GM23338 (cell line): ENCODE results near the gene IRF6. TPM values are rescaled to one million over a fixed set of nuclear protein-coding genes. Genes with fewer than 3 reads are reported as not detected.

Experiments
- ATAC-seq: fragments of 200-7000 bp; cut with Tn5 transposase; 3 replicates; pipeline ENCODE4 v1.9.1; 2020
- DNase-seq: peaks from one replicate; pipeline ENCODE4 v3.0.0-alpha.2; 2015; ENCODE audit warnings: low spot score
- H2AFZ ChIP-seq: fragments of 200-600 bp; sonication (generic); 2 replicates; pipeline ENCODE4 v1.8.0; 2016; ENCODE audit warnings: antibody characterized with exemption, mild to moderate bottlenecking, moderate library complexity
- H3F3A ChIP-seq: fragments of 200-600 bp; sonication (generic); replicated peaks from 2 replicates; pipeline ENCODE4 v1.8.0; 2017; ENCODE audit warnings: antibody characterized with exemption, mixed run types, low read depth
- H3K27ac ChIP-seq: fragments of 200-600 bp; sonication (generic); 2 replicates; pipeline ENCODE4 v1.6.1; 2016; ENCODE audit warnings: low read depth
- H3K27me3 ChIP-seq: fragments of 200-600 bp; sonication (generic); 2 replicates; pipeline ENCODE4 v1.8.0; 2016; ENCODE audit warnings: mild to moderate bottlenecking, mixed run types, moderate library complexity; ENCODE audit not compliant: insufficient read depth
- H3K36me3 ChIP-seq: fragments of 200-600 bp; sonication (generic); 2 replicates; pipeline ENCODE4 v1.8.0; 2016; ENCODE audit warnings: mild to moderate bottlenecking; ENCODE audit not compliant: insufficient read depth
- H3K4me1 ChIP-seq: fragments of 200-600 bp; sonication (generic); 2 replicates; pipeline ENCODE4 v1.8.0; 2016; ENCODE audit warnings: mild to moderate bottlenecking, moderate library complexity; ENCODE audit not compliant: insufficient read depth
- H3K4me2 ChIP-seq: fragments of 200-600 bp; sonication (generic); 2 replicates; pipeline ENCODE4 v1.7.1; 2017; ENCODE audit warnings: mixed run types
- H3K4me3 ChIP-seq: fragments of 200-600 bp; sonication (generic); 2 replicates; pipeline ENCODE4 v1.6.1; 2016; ENCODE audit warnings: mixed run types
- H3K79me2 ChIP-seq: fragments of 200-600 bp; sonication (generic); replicated peaks from 2 replicates; pipeline ENCODE4 v1.8.0; 2017; ENCODE audit warnings: mild to moderate bottlenecking; ENCODE audit not compliant: insufficient read depth
- H3K9me2 ChIP-seq: fragments of 200-600 bp; sonication (generic); 2 replicates; pipeline ENCODE4 v1.8.0; 2017; ENCODE audit not compliant: insufficient read depth
- H4K20me1 ChIP-seq: fragments of 200-600 bp; sonication (generic); replicated peaks from 2 replicates; pipeline ENCODE4 v1.8.0; 2017; ENCODE audit warnings: mild to moderate bottlenecking; ENCODE audit not compliant: insufficient read depth
- H3K27ac Mint-ChIP-seq: 2 replicates; pipeline ENCODE4 v1.8.0; 2020; ENCODE audit warnings: inconsistent platforms, mild to moderate bottlenecking, moderate library complexity, mixed read lengths
- H3K27me3 Mint-ChIP-seq: 3 replicates; pipeline ENCODE4 v1.8.0; 2022; ENCODE audit warnings: low read depth, mild to moderate bottlenecking, moderate library complexity, mixed read lengths, inconsistent platforms; ENCODE audit not compliant: insufficient read depth, poor library complexity
- H3K36me3 Mint-ChIP-seq: 3 replicates; pipeline ENCODE4 v1.8.0; 2021; ENCODE audit warnings: low read depth, mild to moderate bottlenecking, inconsistent platforms, moderate library complexity, mixed read lengths
- H3K4me1 Mint-ChIP-seq: 3 replicates; pipeline ENCODE4 v1.8.0; 2020; ENCODE audit warnings: mild to moderate bottlenecking, inconsistent platforms, mixed read lengths
- H3K4me3 Mint-ChIP-seq: 3 replicates; pipeline ENCODE4 v1.8.0; 2021; ENCODE audit warnings: moderate library complexity, mild to moderate bottlenecking, inconsistent platforms, mixed read lengths
- H3K9me3 Mint-ChIP-seq: 3 replicates; pipeline ENCODE4 v1.8.0; 2020; ENCODE audit warnings: moderate library complexity, mild to moderate bottlenecking, inconsistent platforms, mixed read lengths
- EZH2phosphoT487 ChIP-seq: fragments of 200-600 bp; sonication (generic); IDR thresholded peaks from one replicate; pipeline ENCODE4 v1.8.1; 2018; ENCODE audit warnings: antibody characterized with exemption; ENCODE audit not compliant: unreplicated experiment
- JUNB ChIP-seq: IDR thresholded peaks from one replicate; pipeline ENCODE4 v1.6.1; 2016; ENCODE audit warnings: antibody characterized with exemption; ENCODE audit not compliant: unreplicated experiment
- NANOG ChIP-seq: IDR thresholded peaks from 2 replicates; pipeline ENCODE4 v1.6.1; 2016; ENCODE audit warnings: antibody characterized with exemption, borderline replicate concordance
- POLR2AphosphoS5 ChIP-seq: IDR thresholded peaks from 2 replicates; pipeline ENCODE4 v1.6.1; 2016; ENCODE audit warnings: antibody characterized with exemption, low read depth
- REST ChIP-seq: IDR thresholded peaks from one replicate; pipeline ENCODE4 v1.6.1; 2018; ENCODE audit warnings: antibody characterized with exemption; ENCODE audit not compliant: unreplicated experiment
- ZNF114 ChIP-seq: fragments of 250-450 bp; sonication (Bioruptor Pico); IDR thresholded peaks from 2 replicates; pipeline ENCODE4 v1.5.0; 2020; ENCODE audit warnings: mild to moderate bottlenecking, moderate library complexity
- ZNF331 ChIP-seq: fragments of 250-450 bp; sonication (Bioruptor Pico); IDR thresholded peaks from 2 replicates; pipeline ENCODE4 v1.5.0; 2020; ENCODE audit warnings: low read depth, mild to moderate bottlenecking, moderate library complexity
- polyA plus RNA-seq: library from polyadenylated mRNA; unstranded; fragments of >200 nt; fragmentation: Nextera tagmentation; extraction: Ambion mirVana; gene quantifications from 2 replicates; pipeline ENCODE4 v1.2.1, GENCODE V29; 2016
- total RNA-seq: library from RNA; depleted of rRNA; stranded (reverse); fragments of >200 nt; shearing (Covaris generic); gene quantifications from 2 replicates; pipeline ENCODE4 v1.2.3, GENCODE V29; 2014
- TF ChIP-seq, protein P1 (sequence below): IDR thresholded peaks from 2 replicates; pipeline ENCODE4 v1.6.1; 2016; ENCODE audit warnings: antibody characterized with exemption
- TF ChIP-seq, protein P2 (sequence below), 2 experiments: fragments of 200-600 bp in 1 of 2; sonication (generic) in 1 of 2; conservative IDR thresholded peaks; 2 replicates each; pipeline versions ENCODE4 v1.5.1 to v1.6.1; 2016 to 2017; ENCODE audit warnings: antibody characterized with exemption in 2 of 2, low read depth in 2 of 2, mild to moderate bottlenecking in 2 of 2, moderate library complexity in 1 of 2
- TF ChIP-seq, protein P3 (sequence below): fragments of 250-450 bp; sonication (Bioruptor Pico); IDR thresholded peaks from 2 replicates; pipeline ENCODE4 v1.5.0; 2020; ENCODE audit warnings: mild to moderate bottlenecking, moderate library complexity

IRF6 gene
- total and polyA plus RNA-seq, 2 experiments from 2014 or later = 4.6 to 11.7 TPM

DNA sequence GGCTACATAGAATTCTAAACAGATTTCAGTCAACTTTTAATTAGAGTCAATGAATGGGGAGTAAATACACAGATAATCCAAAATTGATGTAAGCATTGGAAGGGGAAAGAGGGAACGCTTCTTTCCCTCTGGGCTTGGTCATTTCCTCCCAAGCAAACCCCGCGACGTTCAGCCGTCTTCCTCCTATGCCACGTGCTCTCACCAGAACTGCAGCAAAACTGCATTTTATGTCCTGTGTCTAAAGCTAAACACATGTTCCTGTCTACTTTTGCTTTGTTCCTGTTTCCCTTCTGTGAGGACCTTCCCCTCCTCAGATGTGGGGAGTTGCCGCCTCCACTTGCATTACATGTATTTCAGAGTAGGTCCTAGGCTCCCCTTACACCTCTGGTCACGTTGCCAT is 49.1 kb upstream of the IRF6 start:
- Histone ChIP-seq H4K20me1 (no peaks in the 10 kb centered on the region), H3K27me3 (no peaks in the 10 kb centered on the region), H3K9me2 (no peaks in the 10 kb centered on the region), H3F3A (no peaks in the 10 kb centered on the region), H3K4me1 (no peaks in the 10 kb centered on the region), H3K4me2 (no peak overlapping the region), H3K36me3 (peaks cover 9% of the 10 kb centered on the region; the same call in 1 of the 2 replicates), H3K79me2 (no peaks in the 10 kb centered on the region), H2AFZ (no peak overlapping the region), H3K27ac (no peak overlapping the region), H3K4me3 (no peak overlapping the region)
- TF ChIP-seq REST = no peak
- no peak for TF ChIP-seq JUNB
- no peak for TF ChIP-seq POLR2AphosphoS5
- TF ChIP-seq NANOG = no peak
- no peak for TF ChIP-seq EZH2phosphoT487
- TF ChIP-seq ZNF114 (CRISPR knock-in tag) = no peak
- H3K36me3 Mint-ChIP-seq = peaks cover 36% of the 10 kb centered on the region; the same call in 2 of the 3 replicates
- H3K9me3 Mint-ChIP-seq = peaks cover 3% of the 10 kb centered on the region; the same call in 1 of the 3 replicates
- ATAC-seq (no peak), DNase-seq (no peak)
- H3K4me3 Mint-ChIP-seq = no peak overlapping the region
- no peaks in the 10 kb centered on the region for H3K27me3 Mint-ChIP-seq
- no peaks in the 10 kb centered on the region for H3K4me1 Mint-ChIP-seq
- H3K27ac Mint-ChIP-seq = no peak overlapping the region

DNA sequence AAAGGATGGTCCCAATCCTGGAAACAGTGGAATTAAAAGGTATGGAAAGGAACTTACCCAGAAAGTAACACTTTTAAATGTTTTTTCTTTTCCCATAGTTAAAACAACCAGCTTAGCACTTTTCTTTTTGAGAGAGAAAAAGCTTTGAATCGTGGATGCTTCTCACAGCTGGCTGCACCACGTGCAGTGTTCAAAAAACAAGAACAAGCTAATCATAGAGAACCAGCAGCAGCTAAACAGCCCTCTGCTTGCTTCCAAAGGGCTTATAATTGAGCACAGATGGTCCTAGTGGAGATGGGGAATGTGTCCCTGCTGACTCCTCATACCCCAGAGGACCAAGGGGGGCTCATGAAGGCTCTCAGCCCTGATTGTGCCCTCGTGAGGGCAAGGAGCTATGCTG is 48.3 kb upstream of the IRF6 start:
- Histone ChIP-seq H3K79me2 (no peaks in the 10 kb centered on the region), H3K27me3 (no peaks in the 10 kb centered on the region), H3K27ac (no peak overlapping the region), H3K36me3 (peaks cover 9% of the 10 kb centered on the region; the same call in 1 of the 2 replicates), H2AFZ (no peak overlapping the region), H3K4me3 (no peak overlapping the region), H3K9me2 (no peaks in the 10 kb centered on the region), H3K4me2 (no peak overlapping the region), H3F3A (no peaks in the 10 kb centered on the region), H3K4me1 (no peaks in the 10 kb centered on the region), H4K20me1 (no peaks in the 10 kb centered on the region)
- ATAC-seq (no peak), DNase-seq (no peak)
- Mint-ChIP-seq H3K36me3 (peaks cover 36% of the 10 kb centered on the region; the same call in 2 of the 3 replicates), H3K27me3 (no peaks in the 10 kb centered on the region), H3K4me3 (no peak overlapping the region), H3K9me3 (peaks cover 3% of the 10 kb centered on the region; the same call in 1 of the 3 replicates), H3K27ac (no peak overlapping the region), H3K4me1 (no peaks in the 10 kb centered on the region)
- TF ChIP-seq, protein P1, sequence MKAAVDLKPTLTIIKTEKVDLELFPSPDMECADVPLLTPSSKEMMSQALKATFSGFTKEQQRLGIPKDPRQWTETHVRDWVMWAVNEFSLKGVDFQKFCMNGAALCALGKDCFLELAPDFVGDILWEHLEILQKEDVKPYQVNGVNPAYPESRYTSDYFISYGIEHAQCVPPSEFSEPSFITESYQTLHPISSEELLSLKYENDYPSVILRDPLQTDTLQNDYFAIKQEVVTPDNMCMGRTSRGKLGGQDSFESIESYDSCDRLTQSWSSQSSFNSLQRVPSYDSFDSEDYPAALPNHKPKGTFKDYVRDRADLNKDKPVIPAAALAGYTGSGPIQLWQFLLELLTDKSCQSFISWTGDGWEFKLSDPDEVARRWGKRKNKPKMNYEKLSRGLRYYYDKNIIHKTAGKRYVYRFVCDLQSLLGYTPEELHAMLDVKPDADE = no peak
- TF ChIP-seq, protein P2, sequence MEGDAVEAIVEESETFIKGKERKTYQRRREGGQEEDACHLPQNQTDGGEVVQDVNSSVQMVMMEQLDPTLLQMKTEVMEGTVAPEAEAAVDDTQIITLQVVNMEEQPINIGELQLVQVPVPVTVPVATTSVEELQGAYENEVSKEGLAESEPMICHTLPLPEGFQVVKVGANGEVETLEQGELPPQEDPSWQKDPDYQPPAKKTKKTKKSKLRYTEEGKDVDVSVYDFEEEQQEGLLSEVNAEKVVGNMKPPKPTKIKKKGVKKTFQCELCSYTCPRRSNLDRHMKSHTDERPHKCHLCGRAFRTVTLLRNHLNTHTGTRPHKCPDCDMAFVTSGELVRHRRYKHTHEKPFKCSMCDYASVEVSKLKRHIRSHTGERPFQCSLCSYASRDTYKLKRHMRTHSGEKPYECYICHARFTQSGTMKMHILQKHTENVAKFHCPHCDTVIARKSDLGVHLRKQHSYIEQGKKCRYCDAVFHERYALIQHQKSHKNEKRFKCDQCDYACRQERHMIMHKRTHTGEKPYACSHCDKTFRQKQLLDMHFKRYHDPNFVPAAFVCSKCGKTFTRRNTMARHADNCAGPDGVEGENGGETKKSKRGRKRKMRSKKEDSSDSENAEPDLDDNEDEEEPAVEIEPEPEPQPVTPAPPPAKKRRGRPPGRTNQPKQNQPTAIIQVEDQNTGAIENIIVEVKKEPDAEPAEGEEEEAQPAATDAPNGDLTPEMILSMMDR (conservative IDR thresholded peaks at IDR 0.05; ENCODE audit: low read depth in 2 of 2) = no peak
- TF ChIP-seq EZH2phosphoT487 (no peak), NANOG (no peak), ZNF114 (CRISPR knock-in tag) (no peak), ZNF331 (no peak)
- TF ChIP-seq, protein P3, sequence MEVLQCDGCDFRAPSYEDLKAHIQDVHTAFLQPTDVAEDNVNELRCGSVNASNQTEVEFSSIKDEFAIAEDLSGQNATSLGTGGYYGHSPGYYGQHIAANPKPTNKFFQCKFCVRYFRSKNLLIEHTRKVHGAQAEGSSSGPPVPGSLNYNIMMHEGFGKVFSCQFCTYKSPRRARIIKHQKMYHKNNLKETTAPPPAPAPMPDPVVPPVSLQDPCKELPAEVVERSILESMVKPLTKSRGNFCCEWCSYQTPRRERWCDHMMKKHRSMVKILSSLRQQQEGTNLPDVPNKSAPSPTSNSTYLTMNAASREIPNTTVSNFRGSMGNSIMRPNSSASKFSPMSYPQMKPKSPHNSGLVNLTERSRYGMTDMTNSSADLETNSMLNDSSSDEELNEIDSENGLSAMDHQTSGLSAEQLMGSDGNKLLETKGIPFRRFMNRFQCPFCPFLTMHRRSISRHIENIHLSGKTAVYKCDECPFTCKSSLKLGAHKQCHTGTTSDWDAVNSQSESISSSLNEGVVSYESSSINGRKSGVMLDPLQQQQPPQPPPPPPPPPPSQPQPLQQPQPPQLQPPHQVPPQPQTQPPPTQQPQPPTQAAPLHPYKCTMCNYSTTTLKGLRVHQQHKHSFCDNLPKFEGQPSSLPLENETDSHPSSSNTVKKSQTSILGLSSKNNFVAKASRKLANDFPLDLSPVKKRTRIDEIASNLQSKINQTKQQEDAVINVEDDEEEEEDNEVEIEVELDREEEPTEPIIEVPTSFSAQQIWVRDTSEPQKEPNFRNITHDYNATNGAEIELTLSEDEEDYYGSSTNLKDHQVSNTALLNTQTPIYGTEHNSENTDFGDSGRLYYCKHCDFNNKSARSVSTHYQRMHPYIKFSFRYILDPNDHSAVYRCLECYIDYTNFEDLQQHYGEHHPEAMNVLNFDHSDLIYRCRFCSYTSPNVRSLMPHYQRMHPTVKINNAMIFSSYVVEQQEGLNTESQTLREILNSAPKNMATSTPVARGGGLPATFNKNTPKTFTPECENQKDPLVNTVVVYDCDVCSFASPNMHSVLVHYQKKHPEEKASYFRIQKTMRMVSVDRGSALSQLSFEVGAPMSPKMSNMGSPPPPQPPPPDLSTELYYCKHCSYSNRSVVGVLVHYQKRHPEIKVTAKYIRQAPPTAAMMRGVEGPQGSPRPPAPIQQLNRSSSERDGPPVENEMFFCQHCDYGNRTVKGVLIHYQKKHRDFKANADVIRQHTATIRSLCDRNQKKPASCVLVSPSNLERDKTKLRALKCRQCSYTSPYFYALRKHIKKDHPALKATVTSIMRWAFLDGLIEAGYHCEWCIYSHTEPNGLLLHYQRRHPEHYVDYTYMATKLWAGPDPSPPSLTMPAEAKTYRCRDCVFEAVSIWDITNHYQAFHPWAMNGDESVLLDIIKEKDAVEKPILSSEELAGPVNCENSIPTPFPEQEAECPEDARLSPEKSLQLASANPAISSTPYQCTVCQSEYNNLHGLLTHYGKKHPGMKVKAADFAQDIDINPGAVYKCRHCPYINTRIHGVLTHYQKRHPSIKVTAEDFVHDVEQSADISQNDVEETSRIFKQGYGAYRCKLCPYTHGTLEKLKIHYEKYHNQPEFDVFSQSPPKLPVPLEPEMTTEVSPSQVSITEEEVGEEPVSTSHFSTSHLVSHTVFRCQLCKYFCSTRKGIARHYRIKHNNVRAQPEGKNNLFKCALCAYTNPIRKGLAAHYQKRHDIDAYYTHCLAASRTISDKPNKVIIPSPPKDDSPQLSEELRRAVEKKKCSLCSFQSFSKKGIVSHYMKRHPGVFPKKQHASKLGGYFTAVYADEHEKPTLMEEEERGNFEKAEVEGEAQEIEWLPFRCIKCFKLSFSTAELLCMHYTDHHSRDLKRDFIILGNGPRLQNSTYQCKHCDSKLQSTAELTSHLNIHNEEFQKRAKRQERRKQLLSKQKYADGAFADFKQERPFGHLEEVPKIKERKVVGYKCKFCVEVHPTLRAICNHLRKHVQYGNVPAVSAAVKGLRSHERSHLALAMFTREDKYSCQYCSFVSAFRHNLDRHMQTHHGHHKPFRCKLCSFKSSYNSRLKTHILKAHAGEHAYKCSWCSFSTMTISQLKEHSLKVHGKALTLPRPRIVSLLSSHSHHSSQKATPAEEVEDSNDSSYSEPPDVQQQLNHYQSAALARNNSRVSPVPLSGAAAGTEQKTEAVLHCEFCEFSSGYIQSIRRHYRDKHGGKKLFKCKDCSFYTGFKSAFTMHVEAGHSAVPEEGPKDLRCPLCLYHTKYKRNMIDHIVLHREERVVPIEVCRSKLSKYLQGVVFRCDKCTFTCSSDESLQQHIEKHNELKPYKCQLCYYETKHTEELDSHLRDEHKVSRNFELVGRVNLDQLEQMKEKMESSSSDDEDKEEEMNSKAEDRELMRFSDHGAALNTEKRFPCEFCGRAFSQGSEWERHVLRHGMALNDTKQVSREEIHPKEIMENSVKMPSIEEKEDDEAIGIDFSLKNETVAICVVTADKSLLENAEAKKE (CRISPR knock-in tag) = no peak
